ENCODE data around the gene MISP. TPM values are rescaled to one million over a fixed set of nuclear protein-coding genes. Genes with fewer than 3 reads are reported as not detected.
A peak's percentile ranks its signal among the peaks of the same experiment; 100 is the strongest.
"Not testable (repeated sequence)": the region's sequence is repeated elsewhere in the genome, so short reads cannot be mapped to it uniquely, and the experiment has no call there.

MISP gene
- total and polyA plus RNA-seq, 2 donors, result 0.57 to 2.4 TPM

DNA sequence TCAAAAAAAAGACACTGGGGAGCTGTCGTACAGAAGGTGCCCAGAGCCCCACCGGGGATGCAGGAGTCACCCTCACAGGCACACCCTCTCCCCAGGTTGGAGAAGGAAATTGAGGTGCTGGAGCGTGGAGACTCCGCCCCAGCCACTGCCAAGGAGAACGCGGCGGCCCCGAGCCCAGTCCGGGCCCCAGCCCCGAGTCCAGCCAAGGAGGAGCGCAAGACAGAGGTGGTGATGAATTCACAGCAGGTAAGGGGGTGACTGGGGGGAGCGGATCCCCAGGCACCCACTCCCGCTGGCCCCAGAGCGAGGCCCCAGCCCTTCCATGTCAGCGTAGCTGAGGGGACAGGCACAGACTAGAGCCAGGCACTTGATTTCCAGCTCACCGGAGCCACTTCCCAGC is 19.9 kb upstream of the MISP start:
- no peak overlapping the region for H3K4me3 ChIP-seq (ENCODE audit: low read length in 2 of 2)
- no peak for DNase-seq (ENCODE audit: low read depth in 6 of 9, low spot score in 9 of 9)

GRCh38 chr19:732148-733069 is 18.5 kb upstream of the MISP start:
- no peaks in the 10 kb centered on the region for H3K36me3 ChIP-seq (ENCODE audit: control insufficient read depth in 2 of 2, insufficient read depth in 2 of 2, low read length in 1 of 2)
- peaks cover 0 to 10% of the 10 kb centered on the region in 2 donors for H3K27me3 ChIP-seq (ENCODE audit: control insufficient read depth in 2 of 2, insufficient read depth in 1 of 2, low read length in 1 of 2)
- H3K9me3 ChIP-seq (ENCODE audit: control insufficient read depth in 2 of 2, insufficient read depth in 1 of 2, low read length in 1 of 2), result no peaks in the 10 kb centered on the region
- 66% methylated on average over 24 of the region's 24 CpGs for WGBS
- no peak for DNase-seq (ENCODE audit: low read depth in 6 of 9, low spot score in 9 of 9)
- no peaks in the 10 kb centered on the region for H3K4me1 ChIP-seq (ENCODE audit: control insufficient read depth in 2 of 2, insufficient read depth in 2 of 2, low read length in 2 of 2)
- H3K4me3 ChIP-seq (ENCODE audit: low read length in 2 of 2), result no peak overlapping the region
- H3K27ac ChIP-seq (ENCODE audit: low read depth in 1 of 2, low read length in 1 of 2), result no peak overlapping the region

More for the DNA sequence above, 19.9 kb upstream of the MISP start:
- peaks cover 0 to 11% of the 10 kb centered on the region in 2 donors for H3K27me3 ChIP-seq (ENCODE audit: control insufficient read depth in 2 of 2, insufficient read depth in 1 of 2, low read length in 1 of 2)
- H3K4me1 ChIP-seq (ENCODE audit: control insufficient read depth in 2 of 2, insufficient read depth in 2 of 2, low read length in 2 of 2), result no peaks in the 10 kb centered on the region
- 97% methylated on average over 16 of the region's 16 CpGs for WGBS
- H3K27ac ChIP-seq (ENCODE audit: low read depth in 1 of 2, low read length in 1 of 2), result no peak overlapping the region
- H3K36me3 ChIP-seq (ENCODE audit: control insufficient read depth in 2 of 2, insufficient read depth in 2 of 2, low read length in 1 of 2), result no peaks in the 10 kb centered on the region
- H3K9me3 ChIP-seq (ENCODE audit: control insufficient read depth in 2 of 2, insufficient read depth in 1 of 2, low read length in 1 of 2), result no peaks in the 10 kb centered on the region

- Histone ChIP-seq H3K27ac (ENCODE audit: low read depth in 1 of 2, low read length in 1 of 2) (no peak overlapping the region), H3K4me3 (ENCODE audit: low read length in 2 of 2) (no peak overlapping the region), H3K4me1 (ENCODE audit: control insufficient read depth in 2 of 2, insufficient read depth in 2 of 2, low read length in 2 of 2) (no peaks in the 10 kb centered on the region), H3K9me3 (ENCODE audit: control insufficient read depth in 2 of 2, insufficient read depth in 1 of 2, low read length in 1 of 2) (no peaks in the 10 kb centered on the region), H3K27me3 (ENCODE audit: control insufficient read depth in 2 of 2, insufficient read depth in 1 of 2, low read length in 1 of 2) (peaks cover 0 to 2% of the 10 kb centered on the region in 2 donors), H3K36me3 (ENCODE audit: control insufficient read depth in 2 of 2, insufficient read depth in 2 of 2, low read length in 1 of 2) (no peaks in the 10 kb centered on the region)
- DNase-seq (ENCODE audit: low read depth in 6 of 9, low spot score in 9 of 9), result no peak
- 90% methylated on average over 13 of the region's 13 CpGs for WGBS
Observed at GRCh38 chr19:734716-735115, 16.2 kb upstream of the MISP start.

GRCh38 chr19:736125-736524 is 14.8 kb upstream of the MISP start:
- no peak overlapping the region for H3K4me3 ChIP-seq (ENCODE audit: low read length in 2 of 2)
- no peaks in the 10 kb centered on the region for H3K4me1 ChIP-seq (ENCODE audit: control insufficient read depth in 2 of 2, insufficient read depth in 2 of 2, low read length in 2 of 2)
- no peaks in the 10 kb centered on the region for H3K9me3 ChIP-seq (ENCODE audit: control insufficient read depth in 2 of 2, insufficient read depth in 1 of 2, low read length in 1 of 2)
- H3K36me3 ChIP-seq (ENCODE audit: control insufficient read depth in 2 of 2, insufficient read depth in 2 of 2, low read length in 1 of 2), result no peaks in the 10 kb centered on the region
- no peak for DNase-seq (ENCODE audit: low read depth in 6 of 9, low spot score in 9 of 9)
- H3K27ac ChIP-seq (ENCODE audit: low read depth in 1 of 2, low read length in 1 of 2), result no peak overlapping the region
- 94% methylated on average over 32 of the region's 32 CpGs for WGBS
- H3K27me3 ChIP-seq (ENCODE audit: control insufficient read depth in 2 of 2, insufficient read depth in 1 of 2, low read length in 1 of 2), result peaks cover 0 to 2% of the 10 kb centered on the region in 2 donors

GRCh38 chr19:737591-738093 is 13.3 kb upstream of the MISP start:
- Histone ChIP-seq H3K36me3 (ENCODE audit: control insufficient read depth in 2 of 2, insufficient read depth in 2 of 2, low read length in 1 of 2) (no peaks in the 10 kb centered on the region), H3K27me3 (ENCODE audit: control insufficient read depth in 2 of 2, insufficient read depth in 1 of 2, low read length in 1 of 2) (peaks cover 0 to 2% of the 10 kb centered on the region in 2 donors), H3K9me3 (ENCODE audit: control insufficient read depth in 2 of 2, insufficient read depth in 1 of 2, low read length in 1 of 2) (no peaks in the 10 kb centered on the region), H3K27ac (ENCODE audit: low read depth in 1 of 2, low read length in 1 of 2) (no peak overlapping the region), H3K4me3 (ENCODE audit: low read length in 2 of 2) (no peak overlapping the region), H3K4me1 (ENCODE audit: control insufficient read depth in 2 of 2, insufficient read depth in 2 of 2, low read length in 2 of 2) (no peaks in the 10 kb centered on the region)
- WGBS, result 43% methylated on average over 22 of the region's 22 CpGs
- peak in 3 of 9 donors; percentile 15 to 31 (median 24) for DNase-seq (ENCODE audit: low read depth in 6 of 9, low spot score in 9 of 9)

DNA sequence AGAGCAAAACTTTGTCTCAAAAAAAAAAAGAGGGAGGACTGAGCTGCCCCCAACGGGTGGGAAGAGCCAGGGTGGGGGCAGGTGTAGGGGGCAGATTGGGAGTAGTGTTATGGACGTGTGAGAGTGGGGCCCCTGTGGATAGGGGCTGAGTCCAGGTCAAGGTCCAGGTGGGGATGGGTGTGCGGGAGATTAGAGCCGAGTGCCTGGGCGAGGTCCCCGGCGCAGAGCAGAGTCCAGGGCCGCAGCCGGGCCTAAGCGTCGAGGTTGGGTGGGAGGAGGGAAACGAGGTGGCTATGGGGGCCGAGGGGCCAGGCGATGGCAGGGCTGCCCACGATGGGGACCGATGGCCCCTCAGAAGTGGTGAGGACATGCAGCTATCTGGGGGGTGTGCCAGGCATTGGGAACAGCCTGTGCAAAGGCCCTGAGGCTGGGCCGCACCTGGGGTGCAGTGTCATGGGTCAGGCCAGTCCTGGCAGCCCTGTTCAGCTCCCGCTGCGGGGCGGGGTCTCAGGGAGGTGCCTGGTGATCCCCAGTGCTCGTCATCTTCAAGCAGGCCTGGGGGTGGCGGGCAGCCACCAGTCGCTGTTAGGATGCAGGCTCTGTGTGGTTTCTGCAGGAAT is 12.3 kb upstream of the MISP start:
- Histone ChIP-seq H3K4me1 (ENCODE audit: control insufficient read depth in 2 of 2, insufficient read depth in 2 of 2, low read length in 2 of 2) (peaks cover 0 to 5% of the 10 kb centered on the region in 2 donors), H3K9me3 (ENCODE audit: control insufficient read depth in 2 of 2, insufficient read depth in 1 of 2, low read length in 1 of 2) (no peaks in the 10 kb centered on the region), H3K27ac (ENCODE audit: low read depth in 1 of 2, low read length in 1 of 2) (no peak overlapping the region), H3K36me3 (ENCODE audit: control insufficient read depth in 2 of 2, insufficient read depth in 2 of 2, low read length in 1 of 2) (no peaks in the 10 kb centered on the region), H3K27me3 (ENCODE audit: control insufficient read depth in 2 of 2, insufficient read depth in 1 of 2, low read length in 1 of 2) (peaks cover 0 to 2% of the 10 kb centered on the region in 2 donors), H3K4me3 (ENCODE audit: low read length in 2 of 2) (no peak overlapping the region)
- 95% methylated on average over 23 of the region's 23 CpGs for WGBS
- no peak for DNase-seq (ENCODE audit: low read depth in 6 of 9, low spot score in 9 of 9)

- Histone ChIP-seq H3K27me3 (ENCODE audit: control insufficient read depth in 2 of 2, insufficient read depth in 1 of 2, low read length in 1 of 2) (peaks cover 0 to 2% of the 10 kb centered on the region in 2 donors), H3K4me1 (ENCODE audit: control insufficient read depth in 2 of 2, insufficient read depth in 2 of 2, low read length in 2 of 2) (peaks cover 0 to 5% of the 10 kb centered on the region in 2 donors)
- 97% methylated on average over 36 of the region's 36 CpGs for WGBS
Observed at GRCh38 chr19:739998-740715, 10.8 kb upstream of the MISP start.

DNA sequence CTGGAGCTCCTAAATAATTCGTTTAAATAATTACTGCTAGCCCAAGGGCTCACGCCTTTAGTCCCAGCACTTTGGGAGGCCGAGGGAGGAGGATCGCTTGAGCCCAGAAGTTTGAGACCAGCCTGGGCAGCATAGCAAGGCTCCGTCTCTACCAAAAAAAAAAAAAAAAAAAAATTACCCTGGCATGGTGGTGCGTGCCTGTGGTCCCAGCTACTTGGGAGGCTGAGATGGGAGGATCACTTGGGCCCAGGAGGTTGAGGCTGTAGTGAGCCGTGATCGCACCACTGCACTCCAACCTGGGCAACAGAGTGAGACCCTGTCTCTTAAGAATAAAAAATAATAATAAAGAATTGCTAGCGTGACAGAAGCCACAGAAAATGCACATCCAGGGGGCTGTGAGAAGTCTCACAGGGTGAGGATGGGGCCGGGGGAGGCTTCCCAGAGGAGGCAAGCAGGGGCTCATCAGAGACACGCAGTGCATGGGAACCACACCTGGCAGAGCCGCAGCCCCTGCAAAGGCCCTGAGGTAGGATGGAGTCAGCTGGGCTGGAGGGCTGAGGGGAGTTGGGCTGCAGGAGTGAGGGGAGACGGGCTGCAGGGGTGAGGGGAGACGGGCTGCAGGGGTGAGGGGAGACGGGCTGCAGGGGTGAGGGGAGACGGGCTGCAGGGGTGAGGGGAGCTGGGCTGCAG is 10.0 kb upstream of the MISP start:
- not testable (repeated sequence) for DNase-seq (ENCODE audit: low read depth in 6 of 9, low spot score in 9 of 9); H3K36me3 ChIP-seq (ENCODE audit: control insufficient read depth in 2 of 2, insufficient read depth in 2 of 2, low read length in 1 of 2); H3K4me1 ChIP-seq (ENCODE audit: control insufficient read depth in 2 of 2, insufficient read depth in 2 of 2, low read length in 2 of 2); H3K27me3 ChIP-seq (ENCODE audit: control insufficient read depth in 2 of 2, insufficient read depth in 1 of 2, low read length in 1 of 2); H3K4me3 ChIP-seq (ENCODE audit: low read length in 2 of 2); H3K9me3 ChIP-seq (ENCODE audit: control insufficient read depth in 2 of 2, insufficient read depth in 1 of 2, low read length in 1 of 2); H3K27ac ChIP-seq (ENCODE audit: low read depth in 1 of 2, low read length in 1 of 2)
- 90% methylated on average over 16 of the region's 16 CpGs for WGBS

More at GRCh38 chr19:739998-740715, 10.8 kb upstream of the MISP start:
- H3K9me3 ChIP-seq (ENCODE audit: control insufficient read depth in 2 of 2, insufficient read depth in 1 of 2, low read length in 1 of 2), result no peaks in the 10 kb centered on the region
- DNase-seq (ENCODE audit: low read depth in 6 of 9, low spot score in 9 of 9), result no peak
- no peak overlapping the region for H3K27ac ChIP-seq (ENCODE audit: low read depth in 1 of 2, low read length in 1 of 2)
- no peak overlapping the region for H3K4me3 ChIP-seq (ENCODE audit: low read length in 2 of 2)
- no peaks in the 10 kb centered on the region for H3K36me3 ChIP-seq (ENCODE audit: control insufficient read depth in 2 of 2, insufficient read depth in 2 of 2, low read length in 1 of 2)
